Lower lobe of right lung (tissue), 2 donors: ENCODE data around the gene CWC27. TPM values are rescaled to one million over a fixed set of nuclear protein-coding genes. Genes with fewer than 3 reads are reported as not detected.

Experiments
- ATAC-seq, 2 donors: fragments of 200-7000 bp; cut with Tn5 transposase; one replicate each; pipeline ENCODE4 v1.9.1; 2020 to 2022; ENCODE audit warnings: mild to moderate bottlenecking in 2 of 2, moderate library complexity in 2 of 2
- DNase-seq: peaks from one replicate; pipeline ENCODE4 v3.0.0-alpha.2; 2020
- H3K27ac ChIP-seq: fragments of 200-600 bp; one replicate; pipeline ENCODE4 v1.8.0; 2022
- H3K27me3 ChIP-seq: fragments of 200-600 bp; one replicate; pipeline ENCODE4 v1.8.0; 2022; ENCODE audit warnings: low read depth
- H3K36me3 ChIP-seq: fragments of 200-600 bp; one replicate; pipeline ENCODE4 v1.8.0; 2022; ENCODE audit warnings: mild to moderate bottlenecking
- H3K4me1 ChIP-seq: fragments of 200-600 bp; one replicate; pipeline ENCODE4 v1.8.0; 2022
- H3K4me3 ChIP-seq: fragments of 200-600 bp; one replicate; pipeline ENCODE4 v1.8.0; 2022; ENCODE audit warnings: mild to moderate bottlenecking
- H3K9me3 ChIP-seq: fragments of 200-600 bp; one replicate; pipeline ENCODE4 v1.8.0; 2022
- intact Hi-C: fragments of 100-400 bp; cut with DNase I; formaldehyde crosslinking; loops from one replicate; pipeline ENCODE4 v1.11.0; 2022
- total RNA-seq: library from RNA; stranded (reverse); fragmentation: NEBNext Ultra II Directional; extraction: Animal tissue kit (Norgen Biotek cat#: 25700); gene quantifications from one replicate; pipeline ENCODE4 v1.2.1, GENCODE V29; 2021
- TF ChIP-seq, protein P1 (sequence below): fragments of 200-600 bp; IDR thresholded peaks from one replicate; pipeline ENCODE4 v1.8.0; 2022; ENCODE audit warnings: antibody characterized with exemption, mild to moderate bottlenecking
- donor health status: DM: no; HTN: yes; CAD: no; lungs with severe emphysema.

The CWC27 gene
- total RNA-seq, 1 donor from 2014 or later, result 17.3 TPM

DNA sequence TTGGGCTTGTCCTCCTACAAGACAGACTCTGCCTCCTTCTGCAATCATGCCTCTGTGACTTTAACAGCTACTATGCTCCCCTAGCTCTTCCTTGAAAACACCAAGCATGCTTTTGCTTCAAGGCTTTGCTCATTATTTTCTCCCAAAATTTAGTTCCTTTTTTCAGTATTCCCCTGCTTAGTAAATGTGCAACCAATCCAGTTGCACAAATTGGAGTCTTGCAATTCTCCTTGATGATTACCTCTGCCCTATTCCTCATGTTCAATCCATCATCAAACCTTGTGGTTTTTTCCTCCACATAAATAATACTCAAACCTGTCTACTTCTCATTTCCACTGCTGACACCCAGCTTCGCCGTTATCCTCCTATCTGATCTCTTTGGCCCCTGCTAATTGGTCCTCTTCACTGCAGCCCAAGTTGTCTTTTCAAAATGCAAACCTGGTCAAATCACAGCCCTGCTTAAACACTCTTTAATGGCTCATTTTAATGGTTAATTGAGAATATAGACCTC lies 296.3 kb downstream of the CWC27 start:
- H3K9me3 ChIP-seq, result no peaks in the 10 kb centered on the region
- ATAC-seq (peak in 1 of 2 donors; percentile 30), DNase-seq (no peak)
- H3K36me3 ChIP-seq, result no peaks in the 10 kb centered on the region
- no peaks in the 10 kb centered on the region for H3K27me3 ChIP-seq
- TF ChIP-seq, protein P1, sequence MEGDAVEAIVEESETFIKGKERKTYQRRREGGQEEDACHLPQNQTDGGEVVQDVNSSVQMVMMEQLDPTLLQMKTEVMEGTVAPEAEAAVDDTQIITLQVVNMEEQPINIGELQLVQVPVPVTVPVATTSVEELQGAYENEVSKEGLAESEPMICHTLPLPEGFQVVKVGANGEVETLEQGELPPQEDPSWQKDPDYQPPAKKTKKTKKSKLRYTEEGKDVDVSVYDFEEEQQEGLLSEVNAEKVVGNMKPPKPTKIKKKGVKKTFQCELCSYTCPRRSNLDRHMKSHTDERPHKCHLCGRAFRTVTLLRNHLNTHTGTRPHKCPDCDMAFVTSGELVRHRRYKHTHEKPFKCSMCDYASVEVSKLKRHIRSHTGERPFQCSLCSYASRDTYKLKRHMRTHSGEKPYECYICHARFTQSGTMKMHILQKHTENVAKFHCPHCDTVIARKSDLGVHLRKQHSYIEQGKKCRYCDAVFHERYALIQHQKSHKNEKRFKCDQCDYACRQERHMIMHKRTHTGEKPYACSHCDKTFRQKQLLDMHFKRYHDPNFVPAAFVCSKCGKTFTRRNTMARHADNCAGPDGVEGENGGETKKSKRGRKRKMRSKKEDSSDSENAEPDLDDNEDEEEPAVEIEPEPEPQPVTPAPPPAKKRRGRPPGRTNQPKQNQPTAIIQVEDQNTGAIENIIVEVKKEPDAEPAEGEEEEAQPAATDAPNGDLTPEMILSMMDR, result no peak
- H3K27ac ChIP-seq, result no peak overlapping the region
- peaks cover 4% of the 10 kb centered on the region for H3K4me1 ChIP-seq
- no peak overlapping the region for H3K4me3 ChIP-seq
- intact Hi-C loops, result no loop called here

DNA sequence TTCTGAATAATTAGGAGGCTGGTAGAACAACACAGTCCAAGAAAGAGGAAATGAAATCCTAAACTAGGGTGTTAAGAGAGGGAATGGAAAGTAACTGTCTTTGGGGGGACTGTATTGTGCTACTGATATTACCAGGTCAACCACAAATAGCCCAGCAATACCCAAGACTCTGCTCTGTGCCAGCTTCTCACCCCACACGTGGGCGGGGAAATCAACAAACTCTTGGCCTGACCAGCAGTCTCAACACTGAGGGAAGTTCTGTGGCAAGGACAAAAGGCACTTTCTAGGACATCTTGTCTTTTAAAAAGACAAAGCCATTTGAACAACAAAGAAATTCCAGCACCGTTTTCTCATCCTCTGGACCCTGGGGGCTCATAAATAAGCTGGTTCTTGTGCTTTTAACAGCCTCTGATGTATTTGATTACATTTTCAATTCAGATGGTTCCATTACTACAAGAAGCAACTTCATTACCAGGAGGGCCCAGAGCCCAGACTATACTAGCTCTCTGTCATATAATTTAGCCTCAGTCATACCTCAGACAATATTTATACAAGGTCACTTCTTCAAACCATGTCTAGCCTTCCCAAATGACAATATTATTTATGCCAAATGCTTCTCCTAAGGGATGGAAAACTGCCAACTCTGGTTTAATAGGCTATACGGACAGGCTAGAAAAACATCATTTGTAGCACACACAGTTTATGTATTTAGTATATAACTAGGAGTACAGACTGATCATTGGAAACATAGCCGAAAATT lies 297.8 kb downstream of the CWC27 start:
- no peaks in the 10 kb centered on the region for H3K36me3 ChIP-seq
- H3K27ac ChIP-seq, result no peak overlapping the region
- peak; percentile 72 to 86 for ATAC-seq
- no peaks in the 10 kb centered on the region for H3K27me3 ChIP-seq
- H3K4me1 ChIP-seq, result peaks cover 4% of the 10 kb centered on the region
- no peak overlapping the region for H3K4me3 ChIP-seq
- intact Hi-C loops, result no loop called here
- TF ChIP-seq, protein P1, result no peak
- DNase-seq, result peak; percentile 62
- no peaks in the 10 kb centered on the region for H3K9me3 ChIP-seq

DNA sequence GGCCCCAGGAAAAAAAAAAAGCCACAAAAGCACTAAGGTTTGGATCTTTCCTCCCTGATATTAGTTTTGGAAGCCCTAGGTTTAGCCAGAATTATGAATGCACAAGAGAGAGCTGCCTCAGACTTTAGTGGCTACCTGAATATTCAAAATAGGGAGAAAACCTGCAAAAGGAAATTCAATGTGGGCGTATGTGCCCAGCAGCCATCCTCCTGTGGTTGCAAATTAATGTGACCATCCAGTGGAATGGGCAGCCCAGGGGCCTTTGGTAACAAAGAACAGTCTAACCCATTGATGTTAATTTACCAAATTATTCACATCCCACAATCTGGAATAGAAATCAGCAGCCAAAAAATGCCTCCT lies 298.4 kb downstream of the CWC27 start:
- Histone ChIP-seq H3K27me3 (no peaks in the 10 kb centered on the region), H3K9me3 (no peaks in the 10 kb centered on the region), H3K4me3 (no peak overlapping the region), H3K36me3 (no peaks in the 10 kb centered on the region), H3K27ac (no peak overlapping the region), H3K4me1 (peaks cover 4% of the 10 kb centered on the region)
- ATAC-seq (no peak), DNase-seq (no peak)
- TF ChIP-seq, protein P1, result no peak
- intact Hi-C loops, result no loop called here

Other genes starting within 250 kb of the CWC27 start
- gene SHISAL2B, start 78.4 kb upstream of the CWC27 start, total RNA-seq, result not detected
- 22.5 TPM for gene SREK1IP1, start 239 bp upstream of the CWC27 start, total RNA-seq